Tibial nerve (tissue), 4 donors: ENCODE results near the gene RASSF4. TPM values are rescaled to one million over a fixed set of nuclear protein-coding genes. Genes with fewer than 3 reads are reported as not detected.

ENCODE experiments used
- DNase-seq, 2 donors: peaks; one replicate each; pipeline ENCODE4 v3.0.0-alpha.2; 2019; ENCODE audit warnings: low spot score in 2 of 2
- H3K27ac ChIP-seq, 4 donors: fragments of 200-600 bp; sonication (generic) in 3 of 4; one replicate each; pipeline ENCODE4 v1.5.1; 2017 to 2019; ENCODE audit warnings: mild to moderate bottlenecking in 1 of 4
- H3K27me3 ChIP-seq, 2 donors: fragments of 200-600 bp; sonication (generic) in 1 of 2; one replicate each; pipeline versions ENCODE4 v1.5.1 to v1.6.0; 2017 to 2019
- H3K36me3 ChIP-seq, 3 donors: fragments of 200-600 bp; sonication (generic); one replicate each; pipeline ENCODE4 v1.5.1; 2018 to 2019
- H3K4me1 ChIP-seq, 4 donors: fragments of 200-600 bp; sonication (generic) in 3 of 4; one replicate each; pipeline ENCODE4 v1.5.1; 2017 to 2019
- H3K4me3 ChIP-seq, 4 donors: fragments of 200-600 bp; sonication (generic) in 3 of 4; one replicate each; pipeline ENCODE4 v1.5.1; 2017 to 2019; ENCODE audit warnings: mild to moderate bottlenecking in 1 of 4, moderate library complexity in 1 of 4
- H3K9me3 ChIP-seq, 4 donors: fragments of 200-600 bp; sonication (generic) in 3 of 4; one replicate each; pipeline ENCODE4 v1.5.1; 2017 to 2019
- CTCF ChIP-seq, 5 experiments: fragments of 200-600 bp in 3 of 5; fragments of 450-650 bp in 2 of 5; sonication (generic) in 3 of 5; IDR thresholded peaks; one replicate each; pipeline ENCODE4 v1.5.1; 2016 to 2019; ENCODE audit warnings: antibody characterized with exemption in 5 of 5, mild to moderate bottlenecking in 3 of 5, moderate library complexity in 2 of 5
- EP300 ChIP-seq, 2 donors: sonication (generic); formaldehyde crosslinking; IDR thresholded peaks; one replicate each; pipeline ENCODE4 v1.6.1; 2017; ENCODE audit warnings: antibody characterized with exemption in 2 of 2, mild to moderate bottlenecking in 1 of 2
- POLR2A ChIP-seq, 2 donors: fragments of 450-650 bp; IDR thresholded peaks; one replicate each; pipeline ENCODE4 v1.6.1; 2017; ENCODE audit warnings: antibody characterized with exemption in 2 of 2, mild to moderate bottlenecking in 2 of 2, moderate library complexity in 2 of 2
- WGBS, 2 donors: methylation state at CpG; one replicate each; pipeline ENCODE4 v1.1.5; 2018; 5-methylcytosine and 5-hydroxymethylcytosine counted together
- total RNA-seq, 4 donors: library from RNA; depleted of rRNA; stranded (reverse); fragments of >200 nt; gene quantifications; one replicate each; pipeline ENCODE4 v1.1.0, GENCODE V29; 2016

Gene RASSF4
- total RNA-seq, 4 donors from 2014 or later: 153 to 275 (median 185) TPM

GRCh38 chr10:44932517-44933450 lies 26.8 kb upstream of the RASSF4 start:
- Histone ChIP-seq H3K27me3 (no peaks in the 10 kb centered on the region), H3K4me1 (peaks cover 0 to 59% (median 48%) of the 10 kb centered on the region in 4 donors), H3K4me3 (no peak overlapping the region), H3K9me3 (no peaks in the 10 kb centered on the region), H3K27ac (peak overlapping the region; percentile 44 to 90 (median 80)), H3K36me3 (no peaks in the 10 kb centered on the region)
- WGBS, 2 donors: 28 to 44% methylated on average over 5 to 8 of the region's 10 CpGs
- DNase-seq: peak; percentile 97 to 99
- TF ChIP-seq EP300 (IDR thresholded peaks at IDR 0.05) (peak in 1 of 2 donors; percentile 77), POLR2A (IDR thresholded peaks at IDR 0.05) (no peak), CTCF (IDR thresholded peaks at IDR 0.05) (peak; percentile 96 to 99 (median 97))

- Histone ChIP-seq H3K27ac (peak overlapping the region; percentile 73 to 90 (median 80)), H3K27me3 (no peaks in the 10 kb centered on the region), H3K4me3 (no peak overlapping the region), H3K9me3 (no peaks in the 10 kb centered on the region), H3K36me3 (no peaks in the 10 kb centered on the region), H3K4me1 (peaks cover 0 to 60% (median 49%) of the 10 kb centered on the region in 4 donors)
- 73 to 82% methylated on average over 7 to 9 of the region's 9 CpGs for WGBS, 2 donors
- no peak for DNase-seq
- no peak for TF ChIP-seq EP300 (IDR thresholded peaks at IDR 0.05)
- no peak for TF ChIP-seq POLR2A (IDR thresholded peaks at IDR 0.05)
- TF ChIP-seq CTCF (IDR thresholded peaks at IDR 0.05): no peak
These were observed 25.9 kb upstream of the RASSF4 start for GRCh38 chr10:44933451-44934321.

GRCh38 chr10:44934416-44935200 lies 25.0 kb upstream of the RASSF4 start:
- Histone ChIP-seq H3K36me3 (no peaks in the 10 kb centered on the region), H3K9me3 (no peaks in the 10 kb centered on the region), H3K4me3 (no peak overlapping the region), H3K27me3 (no peaks in the 10 kb centered on the region), H3K4me1 (peaks cover 0 to 60% (median 49%) of the 10 kb centered on the region in 4 donors), H3K27ac (peak overlapping the region; percentile 73 to 90 (median 80))
- WGBS, 2 donors: 60 to 70% methylated on average over 18 of the region's 18 CpGs
- no peak for DNase-seq
- TF ChIP-seq EP300 (IDR thresholded peaks at IDR 0.05): no peak
- no peak for TF ChIP-seq CTCF (IDR thresholded peaks at IDR 0.05)
- no peak for TF ChIP-seq POLR2A (IDR thresholded peaks at IDR 0.05)

GRCh38 chr10:44935201-44935965 lies 24.2 kb upstream of the RASSF4 start:
- WGBS, 2 donors: 32 to 50% methylated on average over 2 to 9 of the region's 9 CpGs
- H3K27me3 ChIP-seq: no peaks in the 10 kb centered on the region
- no peaks in the 10 kb centered on the region for H3K9me3 ChIP-seq
- H3K27ac ChIP-seq: peak overlapping the region; percentile 73 to 90 (median 80)
- peak; percentile 63 to 72 for DNase-seq
- H3K4me3 ChIP-seq: no peak overlapping the region
- peak in 1 of 5 experiments; percentile 36 for TF ChIP-seq CTCF (IDR thresholded peaks at IDR 0.05)
- peak; percentile 87 to 97 for TF ChIP-seq EP300 (IDR thresholded peaks at IDR 0.05)
- TF ChIP-seq POLR2A (IDR thresholded peaks at IDR 0.05): peak in 1 of 2 donors; percentile 58
- peaks cover 0 to 60% (median 49%) of the 10 kb centered on the region in 4 donors for H3K4me1 ChIP-seq
- H3K36me3 ChIP-seq: no peaks in the 10 kb centered on the region
